IPS DF 4.7 (cell line): ENCODE data around the gene ME1.
"Not testable (repeated sequence)": the region's sequence is repeated elsewhere in the genome, so short reads cannot be mapped to it uniquely, and the experiment has no call there.

Source experiments
- DNase-seq: peaks from one replicate; pipeline ENCODE4 v3.0.0-alpha.2; 2013; ENCODE audit warnings: low spot score; ENCODE audit errors: extremely low read depth

The ME1 gene

DNA sequence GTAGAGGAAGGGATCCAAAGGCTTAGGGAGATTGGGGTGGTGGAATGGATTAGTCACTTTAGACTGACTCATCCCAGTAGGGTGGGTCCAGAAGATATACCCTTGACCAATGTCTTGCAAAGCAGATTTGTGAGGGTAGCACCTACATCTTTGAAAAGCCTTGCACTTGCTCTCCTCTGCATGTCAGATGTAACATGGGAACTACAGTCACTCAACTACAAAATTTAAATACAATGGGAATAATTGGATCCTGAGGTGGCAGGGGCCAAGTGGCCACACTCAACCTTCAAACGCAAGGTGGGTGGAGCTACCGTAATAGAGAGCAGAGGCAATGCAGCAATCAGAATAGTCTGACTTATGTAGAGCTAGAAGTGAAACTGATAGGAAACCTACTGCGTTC, 71.2 kb downstream of the ME1 start:
- no peak for DNase-seq

DNA sequence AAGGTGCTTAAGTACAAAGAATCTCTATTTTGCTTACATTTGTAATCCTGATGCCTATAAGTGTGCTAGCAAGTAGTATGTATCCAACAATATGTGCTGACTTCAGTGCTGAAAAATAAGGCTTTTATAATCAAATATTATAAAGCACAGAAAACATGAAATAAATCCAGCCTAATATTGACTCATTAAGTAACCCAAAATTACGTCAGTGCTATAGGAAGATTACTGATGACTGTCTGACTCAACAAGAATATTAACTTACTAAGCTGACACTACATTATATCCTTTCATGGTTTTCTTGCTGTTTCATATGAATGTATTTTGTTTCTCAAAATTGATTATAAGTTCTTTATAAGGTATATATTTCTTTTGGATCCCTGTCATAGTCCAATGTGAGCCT, 76.1 kb downstream of the ME1 start:
- DNase-seq = no peak

GRCh38 chr6:83352424-83353061, 78.3 kb downstream of the ME1 start:
- DNase-seq = no peak

DNA sequence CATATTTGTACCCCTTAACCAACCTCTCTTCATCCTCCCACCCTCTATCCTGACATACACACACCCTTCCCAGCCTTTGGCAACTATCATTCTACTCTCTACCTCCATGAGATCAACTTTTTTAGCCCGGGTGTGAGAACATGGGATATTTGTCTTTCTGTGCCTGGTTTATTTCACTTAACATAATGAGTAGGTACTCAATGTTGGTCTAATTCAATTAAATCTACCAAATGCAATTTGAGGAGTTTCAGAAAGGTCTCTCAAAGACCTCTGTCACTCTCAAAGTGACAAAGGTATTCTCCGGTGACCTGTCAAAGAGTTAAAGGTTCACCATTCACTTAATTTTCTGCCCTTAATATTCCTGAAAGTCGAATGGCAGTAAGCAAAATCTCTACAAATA, 87.7 kb downstream of the ME1 start:
- DNase-seq = no peak

DNA sequence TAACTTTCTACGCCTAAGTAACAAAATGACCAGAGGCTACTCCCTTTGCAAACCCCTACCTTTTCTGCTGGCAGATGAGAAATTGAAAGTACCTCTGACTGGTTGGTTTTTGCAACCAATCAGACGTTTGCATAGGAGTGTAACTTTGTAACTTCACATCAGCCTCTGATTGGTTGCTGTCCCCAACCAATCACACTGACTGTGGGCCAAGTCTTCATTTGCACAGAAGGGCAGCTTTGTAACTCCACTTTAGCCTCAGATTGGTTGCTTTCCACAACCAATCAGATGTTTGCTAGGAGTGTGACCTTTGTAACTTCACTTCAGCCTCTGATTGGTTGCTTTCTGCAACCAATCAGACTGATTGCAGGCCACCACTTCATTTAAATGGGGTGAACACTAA, 89.1 kb downstream of the ME1 start:
- DNase-seq = no peak

GRCh38 chr6:83333916-83334315, 96.9 kb downstream of the ME1 start:
- not testable (repeated sequence) for DNase-seq

DNA sequence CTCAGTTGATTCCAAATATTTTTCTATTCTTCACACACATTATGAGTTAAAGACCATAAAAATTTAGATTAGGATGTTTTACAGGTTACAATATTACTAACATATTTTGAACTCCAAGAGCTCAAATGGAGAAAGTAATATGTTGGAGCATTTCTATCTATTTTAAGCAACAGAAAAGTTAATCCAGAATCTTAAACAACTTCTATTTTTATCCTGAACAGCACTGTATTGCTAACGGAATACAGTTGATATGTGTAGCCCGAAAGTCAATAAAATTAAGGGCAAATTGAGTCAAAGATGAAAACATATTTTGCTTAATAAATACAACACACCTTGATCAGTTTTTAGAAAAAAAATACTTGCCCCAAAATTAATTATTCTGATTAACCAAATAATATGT, 97.4 kb downstream of the ME1 start:
- DNase-seq = no peak

DNA sequence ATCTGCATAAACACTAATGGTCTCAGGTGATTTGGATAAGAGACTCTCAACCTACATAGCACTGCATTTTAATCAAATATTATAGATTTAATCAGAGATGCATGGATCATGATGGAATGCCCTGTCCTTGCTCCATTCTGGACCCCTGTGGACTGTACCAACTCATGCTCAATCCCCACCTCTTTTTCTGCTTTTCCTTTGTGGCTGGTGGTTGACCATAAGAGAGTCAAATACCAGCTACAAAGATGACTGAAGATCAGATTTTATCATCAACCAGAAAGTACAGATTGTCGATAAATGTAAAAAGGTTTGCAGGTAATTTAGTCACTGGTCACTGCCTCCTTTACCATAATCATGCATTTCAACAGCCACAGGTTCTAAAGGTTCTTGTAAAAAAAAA, 116.2 kb downstream of the ME1 start:
- DNase-seq = no peak

DNA sequence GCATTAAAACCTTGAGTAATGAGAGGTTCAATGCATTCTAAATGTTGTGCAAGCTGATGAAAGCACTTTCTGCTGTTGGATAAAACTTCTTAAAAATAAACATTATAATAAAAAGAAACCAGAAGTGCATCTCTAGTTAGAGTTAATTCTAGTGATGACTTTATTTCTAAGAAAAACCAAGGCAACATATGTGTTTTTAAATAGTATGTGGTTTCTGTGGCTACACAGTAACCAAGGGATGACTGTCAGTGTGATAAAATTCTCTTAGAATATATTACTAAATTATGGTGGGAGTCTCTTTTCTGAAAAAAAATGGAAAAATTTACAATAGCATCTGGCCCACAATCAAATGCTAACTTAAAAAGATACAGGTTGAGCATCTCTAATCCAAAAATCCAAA, 117.0 kb downstream of the ME1 start:
- DNase-seq = no peak

DNA sequence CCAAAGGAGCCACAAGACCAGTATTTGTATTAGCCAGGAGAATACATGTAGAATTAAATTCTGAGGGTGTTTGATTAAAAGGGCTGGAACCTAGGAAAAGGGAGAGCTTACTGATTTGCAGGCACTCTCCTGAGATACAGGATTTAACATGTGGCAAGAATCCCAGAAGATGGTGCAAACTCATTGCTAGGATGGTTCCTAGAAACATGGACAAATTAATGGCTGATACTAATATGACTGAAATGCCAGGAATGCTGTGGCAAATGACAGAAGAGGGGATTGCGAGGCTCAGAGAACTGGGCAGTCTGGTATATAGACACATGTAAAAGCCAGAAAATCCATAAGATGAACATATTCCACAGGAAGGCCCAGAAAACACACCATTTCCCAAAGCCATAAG, 119.6 kb downstream of the ME1 start:
- DNase-seq = no peak

GRCh38 chr6:83310046-83310445, 120.8 kb downstream of the ME1 start:
- no peak for DNase-seq

DNA sequence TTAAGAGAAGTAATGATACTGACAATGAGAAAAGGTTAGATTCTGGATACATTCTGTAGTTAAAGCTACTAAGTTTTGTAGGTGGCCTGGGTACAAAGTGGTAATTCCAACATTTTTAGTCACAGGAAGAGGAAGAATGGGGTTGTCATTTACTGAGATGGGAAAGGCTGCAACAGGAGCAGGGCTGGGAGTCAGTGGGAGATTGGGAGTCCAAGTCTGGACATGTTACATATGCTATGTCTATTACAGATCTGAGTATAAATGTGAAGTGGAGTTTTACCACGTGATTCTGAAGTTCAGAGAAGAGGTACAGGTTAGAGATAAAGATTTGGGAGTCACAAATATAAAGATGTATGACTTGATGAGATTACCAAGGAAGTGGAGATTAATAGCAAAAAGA, 121.5 kb downstream of the ME1 start:
- DNase-seq = no peak

- DNase-seq = no peak
Measured at GRCh38 chr6:83308833-83309232, 122.0 kb downstream of the ME1 start.

- DNase-seq = no peak
Measured at GRCh38 chr6:83307849-83308248, 123.0 kb downstream of the ME1 start.

GRCh38 chr6:83303426-83303825, 127.4 kb downstream of the ME1 start:
- DNase-seq = no peak

DNA sequence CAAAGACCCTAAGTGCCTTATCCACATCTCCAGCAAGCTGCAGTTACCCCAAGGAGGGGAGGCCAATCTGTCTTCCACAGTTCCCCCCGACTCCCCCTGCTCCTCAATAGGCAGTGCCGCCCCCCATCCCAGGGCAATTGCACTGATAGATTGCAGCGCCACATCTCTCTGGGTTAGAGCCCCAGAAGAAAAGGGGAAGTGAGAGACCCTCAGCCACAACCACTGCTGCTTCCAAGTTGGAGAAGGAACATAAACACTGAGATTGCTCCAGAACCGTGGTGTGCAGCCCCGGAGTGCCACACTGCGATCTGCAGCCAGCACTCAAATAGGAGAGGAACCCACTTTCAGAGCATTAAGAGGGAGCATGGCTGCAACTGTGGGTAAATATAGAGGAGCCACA, 136.2 kb downstream of the ME1 start:
- no peak for DNase-seq

GRCh38 chr6:83292900-83293843, 137.7 kb downstream of the ME1 start:
- no peak for DNase-seq

DNA sequence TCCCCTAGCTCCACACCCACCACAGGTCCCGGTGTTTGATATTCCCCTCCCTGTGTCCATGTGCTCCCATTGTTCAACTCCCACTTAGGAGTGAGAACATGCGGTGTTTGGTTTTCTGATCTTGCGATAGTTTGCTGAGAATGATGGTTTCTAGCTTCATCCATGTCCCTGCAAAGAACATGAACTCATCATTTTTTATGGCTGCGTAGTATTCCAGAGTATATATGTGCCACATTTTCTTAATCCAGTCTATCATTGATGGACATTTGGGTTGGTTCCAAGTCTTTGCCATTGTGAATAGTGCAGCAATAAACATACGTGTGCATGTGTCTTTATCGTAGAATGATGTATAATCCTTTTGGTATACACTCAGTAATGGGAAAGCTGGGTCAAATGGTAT, 143.6 kb downstream of the ME1 start:
- not testable (repeated sequence) for DNase-seq

DNA sequence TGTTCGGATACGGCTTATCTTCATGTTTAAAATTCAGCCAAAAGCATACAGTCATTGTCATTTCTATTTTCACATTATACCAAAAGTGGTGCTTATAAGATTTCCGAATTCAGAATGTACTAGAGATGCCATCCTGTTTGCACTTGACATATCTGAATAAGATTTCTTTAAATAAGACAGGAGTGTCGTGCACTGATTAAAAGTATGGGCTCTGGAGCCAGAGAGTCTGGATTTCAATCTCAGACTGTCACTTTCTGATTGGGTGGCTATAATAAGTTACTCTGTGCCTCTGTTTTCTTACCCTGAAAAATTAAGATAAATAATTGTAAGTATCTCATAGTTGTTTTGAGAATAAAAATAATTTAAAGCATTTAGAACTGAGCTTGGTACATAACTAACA, 144.9 kb downstream of the ME1 start:
- DNase-seq = no peak

DNA sequence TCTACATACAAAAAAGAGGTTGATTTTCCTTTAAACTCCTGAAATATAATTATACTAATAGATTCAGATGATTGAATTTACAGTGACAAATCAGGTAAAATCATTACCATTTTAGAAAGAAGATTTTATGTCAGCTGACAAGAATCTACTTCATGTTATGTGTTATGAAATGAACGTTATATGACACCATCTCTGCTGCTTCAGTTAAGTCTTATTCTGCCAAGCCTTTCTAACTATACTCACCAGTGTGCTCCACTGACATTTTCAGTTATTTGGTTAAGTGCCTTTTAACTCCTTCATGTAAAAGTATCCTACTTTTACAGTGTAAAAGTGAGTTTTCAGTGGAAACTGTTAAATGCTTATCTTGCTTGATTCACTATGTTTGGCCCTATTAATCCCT, 157.3 kb downstream of the ME1 start:
- DNase-seq = no peak

DNA sequence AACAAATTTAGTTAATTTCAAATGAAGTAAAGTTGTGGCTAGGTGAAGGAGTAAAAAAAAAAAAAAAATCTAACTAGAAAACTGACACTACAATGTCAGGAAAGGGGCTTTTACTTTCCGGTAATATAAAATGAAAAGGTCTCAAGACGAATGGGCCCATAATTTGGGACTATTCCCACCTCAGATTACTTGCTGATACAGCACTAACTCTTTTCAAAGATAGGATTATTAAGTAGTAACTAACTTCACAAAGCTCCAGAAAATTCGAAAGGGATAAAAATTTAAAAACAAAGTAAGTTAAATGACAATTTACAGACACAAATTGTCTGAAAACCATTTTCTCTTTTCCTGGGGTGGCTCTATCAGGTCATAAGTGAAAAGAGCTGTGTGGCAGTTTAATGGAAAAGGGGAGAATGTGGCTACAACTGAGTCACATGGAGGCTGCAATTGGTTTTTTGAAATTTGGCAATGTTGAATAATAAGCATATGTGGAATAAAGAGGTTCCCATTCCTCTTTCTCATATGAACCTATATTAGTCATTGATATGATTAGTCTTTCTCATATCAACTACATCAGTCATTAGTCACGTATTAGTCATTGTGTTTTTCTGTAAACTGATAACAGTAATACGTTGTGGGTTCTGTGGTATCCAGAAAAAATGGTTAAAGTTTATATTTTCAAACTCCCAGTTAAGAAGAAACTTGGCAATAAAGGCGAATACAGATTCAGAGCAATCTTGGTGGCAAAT, 159.7 kb downstream of the ME1 start:
- DNase-seq = no peak

DNA sequence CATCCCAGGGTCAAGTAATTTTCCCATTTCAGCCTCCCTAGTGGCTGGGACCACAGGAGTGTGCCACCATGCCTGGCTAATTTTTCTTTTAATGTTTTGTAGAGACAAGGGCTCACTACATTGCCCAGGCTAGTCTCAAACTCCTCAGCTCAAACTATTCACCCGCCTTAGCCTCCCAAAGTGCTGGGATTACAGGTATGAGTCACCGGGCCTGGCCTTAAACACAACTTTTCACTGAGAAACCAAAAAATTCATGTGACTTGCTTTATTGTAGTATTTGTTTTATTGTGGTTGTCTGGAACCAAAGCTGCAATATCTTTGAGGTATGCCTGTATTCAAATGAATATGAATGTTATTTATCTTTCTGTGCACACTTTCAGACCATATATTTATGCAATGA, 165.5 kb downstream of the ME1 start:
- DNase-seq = no peak
